GM15510 (cell line): ENCODE measurements around the gene WWC2.

Source experiments
- POLR2A ChIP-seq: IDR thresholded peaks from 3 replicates; pipeline ENCODE4 v1.6.1; 2011; ENCODE audit warnings: borderline replicate concordance; ENCODE audit not compliant: insufficient read length; ENCODE audit errors: extremely low read depth

WWC2 gene

GRCh38 chr4:183291070-183291469 lies 192.0 kb downstream of the WWC2 start:
- TF ChIP-seq POLR2A = no peak

GRCh38 chr4:183295711-183296110 lies 196.7 kb downstream of the WWC2 start:
- TF ChIP-seq POLR2A = no peak

- TF ChIP-seq POLR2A = no peak
Measured at GRCh38 chr4:183297675-183298074, 198.6 kb downstream of the WWC2 start.

- no peak for TF ChIP-seq POLR2A
Measured at GRCh38 chr4:183299464-183299863, 200.4 kb downstream of the WWC2 start.

GRCh38 chr4:183300070-183300469 lies 201.0 kb downstream of the WWC2 start:
- TF ChIP-seq POLR2A = no peak

GRCh38 chr4:183300655-183301054 lies 201.6 kb downstream of the WWC2 start:
- no peak for TF ChIP-seq POLR2A

GRCh38 chr4:183303301-183303700 lies 204.2 kb downstream of the WWC2 start:
- TF ChIP-seq POLR2A = no peak

- no peak for TF ChIP-seq POLR2A
Measured at GRCh38 chr4:183304067-183304466, 205.0 kb downstream of the WWC2 start.

GRCh38 chr4:183304538-183304937 lies 205.5 kb downstream of the WWC2 start:
- no peak for TF ChIP-seq POLR2A

- no peak for TF ChIP-seq POLR2A
Measured at GRCh38 chr4:183306811-183307210, 207.8 kb downstream of the WWC2 start.

GRCh38 chr4:183312841-183313240 lies 213.8 kb downstream of the WWC2 start:
- TF ChIP-seq POLR2A = no peak

GRCh38 chr4:183314336-183314735 lies 215.3 kb downstream of the WWC2 start:
- TF ChIP-seq POLR2A = no peak

- TF ChIP-seq POLR2A = no peak
Measured at GRCh38 chr4:183314806-183315205, 215.7 kb downstream of the WWC2 start.

GRCh38 chr4:183318656-183319055 lies 219.6 kb downstream of the WWC2 start:
- no peak for TF ChIP-seq POLR2A

GRCh38 chr4:183320211-183321059 lies 221.4 kb downstream of the WWC2 start, which contains the start of gene CLDN22:
Gene CLDN22 (minus strand): TSS chr4:183320276. CDS start chr4:183320218, 58 bp downstream.
- TF ChIP-seq POLR2A = no peak

- no peak for TF ChIP-seq POLR2A
Measured at GRCh38 chr4:183321079-183321478, 222.0 kb downstream of the WWC2 start.
